ENCODE data around the gene SMARCA2.

The SMARCA2 gene

DNA sequence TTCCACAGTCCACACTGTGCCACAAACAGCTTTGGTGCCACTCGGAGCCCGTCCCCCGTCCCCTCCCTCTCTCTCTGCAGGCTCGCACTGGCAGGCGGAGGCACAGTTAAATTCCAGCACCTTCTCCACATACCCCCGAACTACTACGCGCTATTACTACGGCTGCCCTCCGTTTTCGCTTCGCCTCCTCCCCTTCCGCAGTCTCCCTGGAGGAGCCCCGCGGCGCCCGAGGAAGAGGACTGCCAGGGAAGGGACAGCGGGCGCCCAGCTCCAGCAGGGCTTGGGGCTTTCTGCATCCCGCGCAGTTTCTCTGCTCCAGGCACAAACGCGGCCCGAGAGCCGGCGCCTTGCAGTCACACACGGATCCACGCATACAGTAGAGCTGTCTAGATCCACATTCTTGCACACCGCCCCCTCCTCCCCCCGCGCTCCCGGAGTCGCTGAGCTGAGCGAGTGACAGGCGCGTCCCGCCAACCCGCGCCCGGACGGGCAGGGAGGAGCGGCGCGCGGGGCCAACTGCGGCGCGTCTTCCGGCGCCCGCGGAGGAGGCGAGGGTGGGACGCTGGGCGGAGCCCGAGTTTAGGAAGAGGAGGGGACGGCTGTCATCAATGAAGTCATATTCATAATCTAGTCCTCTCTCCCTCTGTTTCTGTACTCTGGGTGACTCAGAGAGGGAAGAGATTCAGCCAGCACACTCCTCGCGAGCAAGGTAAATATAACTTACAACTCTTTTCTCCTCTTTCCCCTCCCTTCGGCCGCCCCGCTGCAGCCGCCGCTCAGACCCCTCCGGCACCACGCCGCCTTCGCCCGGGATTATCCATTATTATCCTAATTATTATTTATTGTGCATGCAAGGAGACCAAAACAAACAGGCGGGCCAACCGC lies at the start of gene SMARCA2:
Gene SMARCA2 (plus strand): TSS at position 652 of the 885 bp plus-strand sequence. CDS start 13,676 bp downstream, outside the sequence.
- DNase-seq (ENCODE audit: low read depth), result peak; percentile 98
- TF ChIP-seq, protein P1, sequence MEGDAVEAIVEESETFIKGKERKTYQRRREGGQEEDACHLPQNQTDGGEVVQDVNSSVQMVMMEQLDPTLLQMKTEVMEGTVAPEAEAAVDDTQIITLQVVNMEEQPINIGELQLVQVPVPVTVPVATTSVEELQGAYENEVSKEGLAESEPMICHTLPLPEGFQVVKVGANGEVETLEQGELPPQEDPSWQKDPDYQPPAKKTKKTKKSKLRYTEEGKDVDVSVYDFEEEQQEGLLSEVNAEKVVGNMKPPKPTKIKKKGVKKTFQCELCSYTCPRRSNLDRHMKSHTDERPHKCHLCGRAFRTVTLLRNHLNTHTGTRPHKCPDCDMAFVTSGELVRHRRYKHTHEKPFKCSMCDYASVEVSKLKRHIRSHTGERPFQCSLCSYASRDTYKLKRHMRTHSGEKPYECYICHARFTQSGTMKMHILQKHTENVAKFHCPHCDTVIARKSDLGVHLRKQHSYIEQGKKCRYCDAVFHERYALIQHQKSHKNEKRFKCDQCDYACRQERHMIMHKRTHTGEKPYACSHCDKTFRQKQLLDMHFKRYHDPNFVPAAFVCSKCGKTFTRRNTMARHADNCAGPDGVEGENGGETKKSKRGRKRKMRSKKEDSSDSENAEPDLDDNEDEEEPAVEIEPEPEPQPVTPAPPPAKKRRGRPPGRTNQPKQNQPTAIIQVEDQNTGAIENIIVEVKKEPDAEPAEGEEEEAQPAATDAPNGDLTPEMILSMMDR (conservative IDR thresholded peaks at IDR 0.05; ENCODE audit: low read depth, low read length), result no peak
- peak within 1 kb of the TSS; percentile 90 for H3K4me3 ChIP-seq (ENCODE audit: low read depth, low read length)

DNA sequence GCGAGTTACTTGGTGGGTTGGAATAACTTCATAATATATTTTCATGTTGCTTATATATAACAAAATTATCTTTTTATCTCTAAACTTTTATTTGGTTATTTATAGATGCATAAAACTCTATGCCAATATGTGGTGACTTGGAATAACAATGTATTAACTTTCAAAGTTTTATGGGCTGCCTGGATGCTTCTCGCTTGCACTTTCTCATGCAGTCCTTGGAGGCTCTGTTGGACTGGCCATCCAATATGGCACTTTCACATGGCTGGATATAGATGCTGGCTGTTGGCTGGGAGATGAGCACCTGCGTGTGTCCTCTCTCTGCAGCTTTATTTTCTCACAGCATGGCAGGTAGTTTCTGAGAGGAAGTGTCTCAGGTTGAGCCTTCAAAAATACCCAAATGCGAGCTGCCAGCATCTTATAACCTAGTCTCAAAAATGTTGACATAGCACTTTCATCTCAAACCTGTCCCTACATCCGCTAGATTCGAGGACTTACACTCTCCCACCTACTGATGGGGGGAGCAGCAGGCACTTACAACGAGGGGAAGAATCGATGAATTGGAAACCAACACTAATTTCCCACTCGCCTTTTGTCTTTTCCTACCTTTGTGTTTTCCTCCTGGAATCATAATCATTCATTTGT lies 48.3 kb upstream of the SMARCA2 start:
- H3K4me3 ChIP-seq (ENCODE audit: low read depth, low read length), result no peak overlapping the region
- TF ChIP-seq, protein P1 (conservative IDR thresholded peaks at IDR 0.05; ENCODE audit: low read depth, low read length), result no peak
- no peak for DNase-seq (ENCODE audit: low read depth)

DNA sequence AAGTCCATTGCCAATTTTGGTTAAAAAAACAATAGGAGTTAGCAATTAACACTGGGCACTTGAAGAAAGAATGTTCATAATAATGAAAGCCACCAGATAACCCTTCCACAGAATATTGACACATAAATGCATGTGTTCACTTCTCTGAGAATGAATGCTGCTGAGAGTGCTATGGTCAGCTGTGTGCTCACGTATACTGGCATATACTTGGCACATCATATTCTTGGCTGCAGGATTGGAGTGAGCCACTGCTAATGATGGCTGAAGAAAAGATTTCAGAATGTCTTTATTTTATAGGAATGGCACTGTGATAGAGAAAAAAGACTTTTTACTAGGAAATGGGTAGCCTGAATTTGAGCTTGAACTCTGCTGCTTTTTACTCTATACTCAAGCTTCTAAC lies 46.0 kb upstream of the SMARCA2 start:
- TF ChIP-seq, protein P1 (conservative IDR thresholded peaks at IDR 0.05; ENCODE audit: low read depth, low read length), result no peak
- no peak for DNase-seq (ENCODE audit: low read depth)
- no peak overlapping the region for H3K4me3 ChIP-seq (ENCODE audit: low read depth, low read length)

DNA sequence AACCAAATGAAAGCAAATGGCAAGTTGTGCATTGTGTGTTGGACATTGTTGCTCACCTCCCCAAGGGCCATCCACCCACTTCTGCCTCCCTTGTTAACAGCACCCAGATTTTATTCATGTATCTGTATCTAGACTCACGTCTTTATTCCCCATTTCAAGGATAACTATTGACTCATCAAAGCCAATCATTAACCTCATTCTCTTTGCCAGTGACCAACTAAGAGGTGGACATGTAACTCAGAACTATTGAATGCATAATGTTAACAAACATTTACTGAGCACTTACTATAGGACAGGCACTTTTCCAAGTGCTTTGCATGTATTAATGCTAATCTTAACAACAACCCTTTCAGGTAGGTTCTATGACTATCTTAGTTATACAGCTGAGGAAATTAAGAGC lies 45.2 kb upstream of the SMARCA2 start:
- H3K4me3 ChIP-seq (ENCODE audit: low read depth, low read length), result no peak overlapping the region
- TF ChIP-seq, protein P1 (conservative IDR thresholded peaks at IDR 0.05; ENCODE audit: low read depth, low read length), result no peak
- no peak for DNase-seq (ENCODE audit: low read depth)

DNA sequence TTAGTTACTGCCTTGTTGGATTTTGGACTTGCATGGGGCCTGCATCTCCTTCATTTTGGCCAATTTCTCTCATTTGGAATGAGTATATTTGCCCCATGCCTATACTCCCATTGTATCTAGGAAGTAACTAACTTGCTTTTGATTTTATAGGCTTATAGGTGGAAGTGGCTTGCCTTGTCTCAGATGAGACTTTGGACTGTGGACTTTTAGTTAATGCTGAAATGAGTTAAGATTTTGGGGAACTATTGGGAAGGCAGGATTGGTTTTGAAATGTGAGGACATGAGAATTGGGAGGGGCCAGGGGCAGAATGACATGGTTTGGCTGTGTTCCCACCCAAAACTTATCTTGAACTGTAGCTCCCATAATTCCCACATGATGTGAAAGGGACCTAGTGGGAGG lies 42.5 kb upstream of the SMARCA2 start:
- no peak for DNase-seq (ENCODE audit: low read depth)
- TF ChIP-seq, protein P1 (conservative IDR thresholded peaks at IDR 0.05; ENCODE audit: low read depth, low read length), result no peak
- H3K4me3 ChIP-seq (ENCODE audit: low read depth, low read length), result no peak overlapping the region

DNA sequence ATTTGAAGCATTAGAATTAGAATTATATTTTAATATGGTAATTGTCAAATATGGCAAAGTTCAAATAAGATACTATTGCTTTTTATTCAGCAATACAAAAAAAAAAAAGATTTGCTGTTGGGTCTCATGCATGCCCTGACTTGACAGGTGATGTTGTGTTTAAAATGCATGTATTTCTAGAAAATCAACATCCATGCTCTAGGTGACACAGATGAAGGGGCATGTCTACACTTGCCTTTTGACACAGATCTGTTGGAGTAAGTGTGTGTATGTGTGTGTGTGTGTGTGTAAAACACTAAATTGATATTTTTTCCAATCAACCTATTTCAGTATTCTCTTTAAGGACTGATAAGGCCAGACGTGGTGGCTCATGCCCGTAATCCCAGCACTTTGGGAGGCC lies 38.1 kb upstream of the SMARCA2 start:
- TF ChIP-seq, protein P1 (conservative IDR thresholded peaks at IDR 0.05; ENCODE audit: low read depth, low read length), result no peak
- DNase-seq (ENCODE audit: low read depth), result no peak
- H3K4me3 ChIP-seq (ENCODE audit: low read depth, low read length), result no peak overlapping the region
